ENCODE results near the gene TRABD. TPM values are rescaled to one million over a fixed set of nuclear protein-coding genes. Genes with fewer than 3 reads are reported as not detected.

Gene TRABD
- total RNA-seq, 1 experiment from 2014 or later = 55.7 TPM

- no peak for TF ChIP-seq CTCF (IDR thresholded peaks at IDR 0.05)
- no peak for TF ChIP-seq SIN3A (IDR thresholded peaks at IDR 0.05; ENCODE audit: borderline replicate concordance, insufficient read depth, low read depth, low read length)
- TF ChIP-seq TCF7L2 (IDR thresholded peaks at IDR 0.05; ENCODE audit: low read depth, low read length) = no peak
- TF ChIP-seq POLR2AphosphoS5 (IDR thresholded peaks at IDR 0.05; ENCODE audit: low read depth, low read length) = no peak
- TF ChIP-seq REST (IDR thresholded peaks at IDR 0.05; ENCODE audit: insufficient read depth in 1 of 2, low read depth in 2 of 2, low read length in 1 of 2) = no peak
- H3K27ac ChIP-seq (ENCODE audit: low read length) = no peak overlapping the region
- POLR2A ChIA-PET = no interaction called here
- no peaks in the 10 kb centered on the region for H3K4me1 ChIP-seq (ENCODE audit: control insufficient read depth, insufficient read depth, low read length)
- H3K9me3 ChIP-seq (ENCODE audit: control insufficient read depth, insufficient read depth, low read depth, low read length) = no peaks in the 10 kb centered on the region
- H3K27me3 ChIP-seq (ENCODE audit: control insufficient read depth, insufficient read depth, low read length) = no peaks in the 10 kb centered on the region
- DNase-seq (ENCODE audit: low read depth, low spot score) = no peak
- in situ Hi-C loops (cut with HindIII; ENCODE audit: low pct_unique_long_range_greater_than_20kb, low sequenced_read_pairs) = no loop called here
- CTCF ChIA-PET = no interaction called here
- ATAC-seq = no peak
- BruUV-seq (replicated peaks) = no TSS peak
- intact Hi-C loops (cut with micrococcal nuclease; ENCODE audit: unreplicated experiment) = no loop called here
- no peaks in the 10 kb centered on the region for H3K36me3 ChIP-seq (ENCODE audit: control insufficient read depth, insufficient read depth, low read length)
- H3K4me3 ChIP-seq (ENCODE audit: low read depth in 2 of 2, low read length in 2 of 2) = no peak overlapping the region
Measured at GRCh38 chr22:50229370-50229769, 43.7 kb downstream of the TRABD start.

- in situ Hi-C loops (cut with HindIII; ENCODE audit: low pct_unique_long_range_greater_than_20kb, low sequenced_read_pairs) = no loop called here
- intact Hi-C loops (cut with micrococcal nuclease; ENCODE audit: unreplicated experiment) = no loop called here
- no peak overlapping the region for H3K4me3 ChIP-seq (ENCODE audit: low read depth in 2 of 2, low read length in 2 of 2)
- H3K9me3 ChIP-seq (ENCODE audit: control insufficient read depth, insufficient read depth, low read depth, low read length) = no peaks in the 10 kb centered on the region
- H3K27me3 ChIP-seq (ENCODE audit: control insufficient read depth, insufficient read depth, low read length) = no peaks in the 10 kb centered on the region
- no peak overlapping the region for H3K27ac ChIP-seq (ENCODE audit: low read length)
- H3K4me1 ChIP-seq (ENCODE audit: control insufficient read depth, insufficient read depth, low read length) = no peaks in the 10 kb centered on the region
- ChIA-PET POLR2A (no interaction called here), CTCF (interaction anchor here (0.6 kb wide), 1 partner anchor 122 kb away, joined by 4 read pairs; no protein-coding TSS in a partner anchor)
- DNase-seq (ENCODE audit: low read depth, low spot score) (no peak), ATAC-seq (no peak)
- no TSS peak for BruUV-seq (replicated peaks)
- H3K36me3 ChIP-seq (ENCODE audit: control insufficient read depth, insufficient read depth, low read length) = no peaks in the 10 kb centered on the region
- TF ChIP-seq REST (IDR thresholded peaks at IDR 0.05; ENCODE audit: insufficient read depth in 1 of 2, low read depth in 2 of 2, low read length in 1 of 2) (no peak), TCF7L2 (IDR thresholded peaks at IDR 0.05; ENCODE audit: low read depth, low read length) (no peak)
Measured at GRCh38 chr22:50232481-50233151, 46.9 kb downstream of the TRABD start.
